ENCODE measurements around the gene TSPAN14. TPM values are rescaled to one million over a fixed set of nuclear protein-coding genes. Genes with fewer than 3 reads are reported as not detected.

The TSPAN14 gene
- total RNA-seq, 1 donor from 2014 or later: 57.4 TPM

DNA sequence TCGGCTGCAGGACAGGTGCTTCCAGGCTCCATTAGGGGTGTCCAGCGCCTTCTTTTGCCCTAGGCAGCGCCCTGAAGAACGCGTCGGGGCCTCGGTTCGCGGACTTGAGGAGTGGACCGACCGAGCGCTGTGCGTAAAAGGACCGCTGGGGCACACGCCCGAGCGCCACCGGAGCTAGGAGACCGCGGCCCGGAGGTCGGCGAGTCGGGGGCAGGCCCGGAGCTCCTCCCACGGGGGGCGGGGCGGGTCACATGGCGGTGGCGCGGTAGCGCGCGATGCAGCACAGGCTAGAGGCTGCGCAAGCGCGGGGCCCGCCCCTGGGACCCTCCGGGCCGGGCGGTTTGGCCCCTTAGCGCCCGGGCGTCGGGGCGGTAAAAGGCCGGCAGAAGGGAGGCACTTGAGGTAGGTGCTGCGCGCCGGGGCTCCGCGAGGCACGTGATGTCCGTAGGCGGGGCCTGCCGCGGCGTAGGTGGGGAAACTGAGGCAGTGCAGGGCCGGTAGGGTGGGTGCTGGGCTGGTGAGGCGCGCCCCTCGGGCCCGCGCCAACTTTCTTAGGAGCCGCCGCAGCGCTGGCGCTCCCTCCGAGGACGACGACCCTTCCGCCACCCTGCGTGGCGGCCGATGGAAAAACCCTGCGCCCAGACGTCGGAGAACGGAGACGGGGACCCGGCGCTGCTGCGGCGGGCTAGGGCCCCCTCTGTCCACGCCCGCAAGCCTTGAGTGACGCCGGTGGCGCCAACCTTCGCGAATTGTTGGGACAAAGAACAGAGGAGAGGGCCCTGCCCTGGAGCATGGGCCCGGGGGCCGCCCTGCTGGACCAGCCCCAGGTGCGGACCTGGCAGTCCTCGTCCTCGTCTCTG is 45.6 kb upstream of the TSPAN14 start, which contains the start of gene PRXL2A:
Gene PRXL2A (plus strand): TSS at position 310 of the 860 bp plus-strand sequence. CDS start 11,917 bp downstream, outside the sequence.
- no peaks in the 10 kb centered on the region for H3K36me3 Mint-ChIP-seq (ENCODE audit: low read depth)
- TF ChIP-seq, protein P1, sequence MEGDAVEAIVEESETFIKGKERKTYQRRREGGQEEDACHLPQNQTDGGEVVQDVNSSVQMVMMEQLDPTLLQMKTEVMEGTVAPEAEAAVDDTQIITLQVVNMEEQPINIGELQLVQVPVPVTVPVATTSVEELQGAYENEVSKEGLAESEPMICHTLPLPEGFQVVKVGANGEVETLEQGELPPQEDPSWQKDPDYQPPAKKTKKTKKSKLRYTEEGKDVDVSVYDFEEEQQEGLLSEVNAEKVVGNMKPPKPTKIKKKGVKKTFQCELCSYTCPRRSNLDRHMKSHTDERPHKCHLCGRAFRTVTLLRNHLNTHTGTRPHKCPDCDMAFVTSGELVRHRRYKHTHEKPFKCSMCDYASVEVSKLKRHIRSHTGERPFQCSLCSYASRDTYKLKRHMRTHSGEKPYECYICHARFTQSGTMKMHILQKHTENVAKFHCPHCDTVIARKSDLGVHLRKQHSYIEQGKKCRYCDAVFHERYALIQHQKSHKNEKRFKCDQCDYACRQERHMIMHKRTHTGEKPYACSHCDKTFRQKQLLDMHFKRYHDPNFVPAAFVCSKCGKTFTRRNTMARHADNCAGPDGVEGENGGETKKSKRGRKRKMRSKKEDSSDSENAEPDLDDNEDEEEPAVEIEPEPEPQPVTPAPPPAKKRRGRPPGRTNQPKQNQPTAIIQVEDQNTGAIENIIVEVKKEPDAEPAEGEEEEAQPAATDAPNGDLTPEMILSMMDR (IDR thresholded peaks at IDR 0.05): no peak
- H3K27me3 Mint-ChIP-seq (ENCODE audit: low read depth): no peaks in the 10 kb centered on the region
- H3K4me3 Mint-ChIP-seq (ENCODE audit: unreplicated experiment): peak within 1 kb of the TSS; percentile 77
- H3K4me1 Mint-ChIP-seq (ENCODE audit: low read depth): peaks cover 65% of the 10 kb centered on the region
- no peak for DNase-seq (ENCODE audit: low spot score)
- no peaks in the 10 kb centered on the region for H3K9me3 Mint-ChIP-seq (ENCODE audit: low read depth)
- peak within 1 kb of the TSS; percentile 82 for H3K27ac Mint-ChIP-seq (ENCODE audit: unreplicated experiment)

DNA sequence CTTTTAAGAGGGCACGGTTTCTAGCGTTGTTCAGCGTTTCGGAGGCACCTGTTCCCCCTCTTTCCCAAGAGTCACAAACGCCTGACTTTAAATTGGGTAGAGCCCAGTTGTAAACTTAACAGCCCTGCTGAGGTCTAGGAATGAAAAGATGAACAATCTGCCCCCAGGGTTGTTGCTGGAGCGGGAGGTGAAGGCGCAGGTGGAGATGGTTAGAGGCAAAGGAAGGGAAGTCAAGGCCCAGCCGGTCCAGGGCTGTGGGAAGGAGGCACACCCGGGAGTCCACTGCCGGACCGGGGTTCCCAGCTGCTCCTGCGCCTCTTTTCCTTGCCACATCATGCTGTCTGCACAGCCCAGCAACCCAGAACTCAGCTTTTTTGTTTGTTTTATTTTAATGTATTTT is 45.0 kb upstream of the TSPAN14 start:
- Mint-ChIP-seq H3K4me3 (ENCODE audit: unreplicated experiment) (peak overlapping the region; percentile 77), H3K36me3 (ENCODE audit: low read depth) (no peaks in the 10 kb centered on the region), H3K9me3 (ENCODE audit: low read depth) (no peaks in the 10 kb centered on the region), H3K27ac (ENCODE audit: unreplicated experiment) (peak overlapping the region; percentile 74), H3K4me1 (ENCODE audit: low read depth) (peaks cover 71% of the 10 kb centered on the region), H3K27me3 (ENCODE audit: low read depth) (no peaks in the 10 kb centered on the region)
- TF ChIP-seq, protein P1 (IDR thresholded peaks at IDR 0.05): no peak
- DNase-seq (ENCODE audit: low spot score): no peak

DNA sequence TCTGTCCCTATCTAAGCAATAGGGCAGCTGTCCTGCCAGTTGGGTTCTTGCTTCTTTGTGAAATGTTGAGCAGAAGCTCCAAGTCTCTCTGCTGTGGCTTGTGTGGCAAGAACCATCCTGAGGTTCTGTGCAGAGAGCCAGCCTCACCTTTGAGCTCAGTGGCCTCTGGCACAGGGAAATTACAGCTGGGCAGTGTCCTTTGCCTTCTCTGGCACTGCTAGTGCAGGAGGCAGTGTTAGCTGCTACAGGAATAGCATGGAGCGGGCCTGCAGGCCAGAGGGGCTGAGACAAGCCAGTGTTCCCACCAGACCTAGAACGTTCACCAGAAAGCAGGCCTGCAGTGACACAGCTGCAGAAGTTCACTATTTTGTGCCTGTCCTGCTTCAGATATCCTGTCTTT is 44.0 kb upstream of the TSPAN14 start:
- DNase-seq (ENCODE audit: low spot score): no peak
- TF ChIP-seq, protein P1 (IDR thresholded peaks at IDR 0.05): no peak
- Mint-ChIP-seq H3K36me3 (ENCODE audit: low read depth) (no peaks in the 10 kb centered on the region), H3K27ac (ENCODE audit: unreplicated experiment) (peak overlapping the region; percentile 73), H3K4me3 (ENCODE audit: unreplicated experiment) (peak overlapping the region; percentile 45), H3K27me3 (ENCODE audit: low read depth) (no peaks in the 10 kb centered on the region), H3K4me1 (ENCODE audit: low read depth) (peaks cover 81% of the 10 kb centered on the region), H3K9me3 (ENCODE audit: low read depth) (no peaks in the 10 kb centered on the region)

DNA sequence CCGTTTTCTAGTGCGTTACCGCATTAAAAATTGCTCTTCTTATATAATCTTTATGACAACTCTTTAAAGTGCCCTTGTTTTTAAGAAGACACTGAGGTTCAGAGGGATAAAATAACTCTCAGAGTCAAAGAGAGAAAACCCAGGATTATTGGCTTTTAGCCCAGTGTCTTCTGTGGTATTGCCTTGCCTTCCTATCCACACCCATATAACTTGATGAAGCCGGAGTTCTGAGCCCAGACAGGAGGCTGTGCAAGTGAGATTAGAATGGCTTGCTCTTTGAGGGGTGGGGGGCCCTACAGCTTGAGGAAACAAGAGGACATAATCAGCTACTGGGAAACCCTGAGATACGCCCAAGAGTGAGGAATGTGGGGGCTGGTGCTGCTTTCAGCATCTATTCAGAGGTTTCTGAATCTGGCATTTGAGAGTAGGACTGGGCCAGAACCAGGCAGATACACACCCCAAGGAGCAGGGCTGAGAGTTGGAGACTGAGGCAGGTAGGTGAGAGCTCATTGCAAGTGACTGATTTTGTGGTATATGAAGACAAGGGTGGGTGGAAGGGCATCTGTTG is 43.4 kb upstream of the TSPAN14 start:
- H3K4me3 Mint-ChIP-seq (ENCODE audit: unreplicated experiment): peak overlapping the region; percentile 2
- DNase-seq (ENCODE audit: low spot score): no peak
- TF ChIP-seq, protein P1 (IDR thresholded peaks at IDR 0.05): no peak
- H3K9me3 Mint-ChIP-seq (ENCODE audit: low read depth): no peaks in the 10 kb centered on the region
- H3K4me1 Mint-ChIP-seq (ENCODE audit: low read depth): peaks cover 80% of the 10 kb centered on the region
- peak overlapping the region; percentile 73 for H3K27ac Mint-ChIP-seq (ENCODE audit: unreplicated experiment)
- H3K36me3 Mint-ChIP-seq (ENCODE audit: low read depth): no peaks in the 10 kb centered on the region
- H3K27me3 Mint-ChIP-seq (ENCODE audit: low read depth): no peaks in the 10 kb centered on the region

DNA sequence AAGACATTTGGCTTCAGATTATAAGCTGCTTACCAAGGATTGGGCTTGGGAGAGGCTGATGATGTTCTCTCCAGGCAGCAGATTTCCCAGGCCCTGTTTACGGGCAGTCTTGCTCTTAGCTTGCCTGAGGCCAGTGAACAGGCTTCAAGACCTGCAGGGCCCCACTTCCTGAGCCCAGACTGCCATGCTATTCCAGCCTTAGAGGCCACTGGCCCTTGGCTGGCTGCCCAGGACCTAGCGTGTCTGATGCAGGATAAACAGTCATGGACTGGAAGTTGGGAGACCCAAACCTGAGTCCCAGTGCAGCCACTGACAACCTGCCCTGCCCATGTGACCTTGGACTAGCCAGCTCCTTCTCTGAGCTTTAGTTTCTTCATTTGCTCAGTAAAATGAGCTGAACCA is 42.8 kb upstream of the TSPAN14 start:
- H3K27ac Mint-ChIP-seq (ENCODE audit: unreplicated experiment): peak overlapping the region; percentile 73

More for the DNA sequence above, 42.8 kb upstream of the TSPAN14 start:
- Mint-ChIP-seq H3K4me3 (ENCODE audit: unreplicated experiment) (no peak overlapping the region), H3K4me1 (ENCODE audit: low read depth) (peaks cover 81% of the 10 kb centered on the region), H3K36me3 (ENCODE audit: low read depth) (no peaks in the 10 kb centered on the region), H3K27me3 (ENCODE audit: low read depth) (no peaks in the 10 kb centered on the region), H3K9me3 (ENCODE audit: low read depth) (no peaks in the 10 kb centered on the region)
- DNase-seq (ENCODE audit: low spot score): no peak
- TF ChIP-seq, protein P1 (IDR thresholded peaks at IDR 0.05): no peak
